Activated B cell treated with CpG ODN at 0.5 μM for 24 hours (primary cell): ENCODE data around the gene TRPV2. TPM values are rescaled to one million over a fixed set of nuclear protein-coding genes. Genes with fewer than 3 reads are reported as not detected.
"Not testable (repeated sequence)": the region's sequence is repeated elsewhere in the genome, so short reads cannot be mapped to it uniquely, and the experiment has no call there.

Source experiments
- ATAC-seq: fragments of 200-7000 bp; cut with Tn5 transposase; one replicate; pipeline ENCODE4 v1.10.0; 2021; ENCODE audit warnings: low read depth, mild to moderate bottlenecking, moderate library complexity
- CTCF ChIA-PET: fragments of 350-600 bp; sonication (Branson Sonifier 250); formaldehyde crosslinking; loops from one replicate; lab custom pipeline; 2021; ENCODE audit warnings: antibody characterized with exemption; lab: Charles Lee
- POLR2A ChIA-PET: fragments of 350-600 bp; sonication (Branson Sonifier 250); formaldehyde crosslinking; loops from one replicate; lab custom pipeline; 2021; ENCODE audit warnings: antibody characterized with exemption; lab: Charles Lee
- DNase-seq: peaks from one replicate; pipeline ENCODE4 v3.0.0; 2022
- H3K27ac Mint-ChIP-seq: one replicate; pipeline ENCODE4 v1.8.0; 2020; ENCODE audit warnings: mixed read lengths
- H3K27me3 Mint-ChIP-seq: one replicate; pipeline ENCODE4 v1.8.0; 2021; ENCODE audit warnings: mixed read lengths
- H3K36me3 Mint-ChIP-seq: one replicate; pipeline ENCODE4 v1.8.0; 2021; ENCODE audit warnings: low read depth, mixed read lengths
- H3K4me1 Mint-ChIP-seq: one replicate; pipeline ENCODE4 v1.8.0; 2021; ENCODE audit warnings: mixed read lengths
- H3K4me3 Mint-ChIP-seq: one replicate; pipeline ENCODE4 v1.8.0; 2020; ENCODE audit warnings: mild to moderate bottlenecking, mixed read lengths
- H3K9me3 Mint-ChIP-seq: one replicate; pipeline ENCODE4 v1.8.0; 2020; ENCODE audit warnings: mixed read lengths
- intact Hi-C: fragments of 100-400 bp; cut with micrococcal nuclease; formaldehyde crosslinking; loops from one replicate; pipeline ENCODE4 v1.15.1; 2024
- total RNA-seq: library from RNA; stranded (reverse); gene quantifications from 2 replicates; pipeline ENCODE4 v1.2.3, GENCODE V29; 2022
- TF ChIP-seq, protein P1 (sequence below): fragments of 200-600 bp; IDR thresholded peaks from one replicate; pipeline ENCODE4 v1.8.0; 2022; ENCODE audit warnings: antibody characterized with exemption, mild to moderate bottlenecking

The TRPV2 gene
- total RNA-seq, 1 donor from 2014 or later = 65.8 TPM

DNA sequence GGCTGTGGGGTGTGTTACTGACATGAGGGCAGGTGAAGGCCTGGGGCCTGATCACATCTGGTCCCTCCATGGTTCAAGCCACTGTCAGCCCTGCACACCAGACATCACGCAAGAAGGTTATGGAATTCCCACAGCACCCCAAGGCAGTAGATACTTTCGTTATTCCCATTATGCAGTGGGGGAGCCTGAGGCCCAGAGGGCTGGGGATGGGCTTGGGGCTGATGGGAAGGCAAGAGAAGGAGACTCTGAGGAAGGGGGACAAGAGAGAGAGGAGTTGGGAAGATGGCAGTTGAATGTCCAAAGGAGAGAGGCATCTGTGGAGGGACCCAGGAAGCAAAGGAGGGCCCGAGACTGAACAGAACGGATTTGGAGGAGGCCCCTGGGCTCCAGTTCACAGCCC lies 34.7 kb downstream of the TRPV2 start:
- Mint-ChIP-seq H3K27me3 (no peaks in the 10 kb centered on the region), H3K36me3 (peaks cover 49% of the 10 kb centered on the region), H3K4me3 (no peak overlapping the region), H3K27ac (peak overlapping the region; percentile 31), H3K4me1 (peaks cover 2% of the 10 kb centered on the region), H3K9me3 (no peaks in the 10 kb centered on the region)
- TF ChIP-seq, protein P1, sequence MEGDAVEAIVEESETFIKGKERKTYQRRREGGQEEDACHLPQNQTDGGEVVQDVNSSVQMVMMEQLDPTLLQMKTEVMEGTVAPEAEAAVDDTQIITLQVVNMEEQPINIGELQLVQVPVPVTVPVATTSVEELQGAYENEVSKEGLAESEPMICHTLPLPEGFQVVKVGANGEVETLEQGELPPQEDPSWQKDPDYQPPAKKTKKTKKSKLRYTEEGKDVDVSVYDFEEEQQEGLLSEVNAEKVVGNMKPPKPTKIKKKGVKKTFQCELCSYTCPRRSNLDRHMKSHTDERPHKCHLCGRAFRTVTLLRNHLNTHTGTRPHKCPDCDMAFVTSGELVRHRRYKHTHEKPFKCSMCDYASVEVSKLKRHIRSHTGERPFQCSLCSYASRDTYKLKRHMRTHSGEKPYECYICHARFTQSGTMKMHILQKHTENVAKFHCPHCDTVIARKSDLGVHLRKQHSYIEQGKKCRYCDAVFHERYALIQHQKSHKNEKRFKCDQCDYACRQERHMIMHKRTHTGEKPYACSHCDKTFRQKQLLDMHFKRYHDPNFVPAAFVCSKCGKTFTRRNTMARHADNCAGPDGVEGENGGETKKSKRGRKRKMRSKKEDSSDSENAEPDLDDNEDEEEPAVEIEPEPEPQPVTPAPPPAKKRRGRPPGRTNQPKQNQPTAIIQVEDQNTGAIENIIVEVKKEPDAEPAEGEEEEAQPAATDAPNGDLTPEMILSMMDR = no peak
- ChIA-PET POLR2A (interaction anchor here (0.5 to 0.6 kb wide), 2 partner anchors 34 to 81 kb away, joined by 3 to 8 read pairs; no protein-coding TSS in a partner anchor), CTCF (interaction anchor here (2.1 to 2.4 kb wide), 2 partner anchors 70 to 86 kb away, joined by 9 to 15 read pairs; no protein-coding TSS in a partner anchor)
- intact Hi-C loops = no loop called here
- ATAC-seq (no peak), DNase-seq (no peak)

DNA sequence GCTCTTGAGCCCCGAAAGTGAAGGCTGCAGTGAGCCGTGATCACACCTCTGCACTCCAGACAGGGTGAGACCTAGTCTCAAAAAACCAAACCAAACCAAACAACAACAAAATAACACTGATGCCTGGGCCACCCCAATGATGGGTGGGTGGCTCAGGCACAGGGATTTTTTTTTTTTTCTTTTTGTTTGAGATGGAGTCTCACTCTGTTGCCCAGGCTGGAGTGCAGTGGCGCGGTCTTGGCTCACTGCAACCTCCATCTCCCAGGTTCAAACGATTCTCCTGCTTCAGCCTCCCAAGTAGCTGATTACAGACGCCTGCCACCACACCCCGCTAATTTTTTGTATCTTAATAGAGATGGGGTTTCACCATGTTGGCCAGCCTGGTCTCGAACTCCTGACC lies 36.9 kb downstream of the TRPV2 start:
- H3K4me1 Mint-ChIP-seq, H3K9me3 Mint-ChIP-seq, ATAC-seq, H3K4me3 Mint-ChIP-seq, DNase-seq, H3K27ac Mint-ChIP-seq, H3K27me3 Mint-ChIP-seq: not testable (repeated sequence)
- H3K36me3 Mint-ChIP-seq = peaks cover 31% of the 10 kb centered on the region
- intact Hi-C loops = loop anchor here (2.0 kb wide), 1 partner anchor 65 kb away; no protein-coding TSS in a partner anchor
- POLR2A ChIA-PET = interaction anchor here (0.5 kb wide), 1 partner anchor 786 kb away, joined by 4 read pairs; no protein-coding TSS in a partner anchor
- CTCF ChIA-PET = interaction anchor here (2.1 to 4.2 kb wide), 3 partner anchors 12 to 69 kb away, joined by 6 to 27 read pairs (median 23); no protein-coding TSS in a partner anchor

DNA sequence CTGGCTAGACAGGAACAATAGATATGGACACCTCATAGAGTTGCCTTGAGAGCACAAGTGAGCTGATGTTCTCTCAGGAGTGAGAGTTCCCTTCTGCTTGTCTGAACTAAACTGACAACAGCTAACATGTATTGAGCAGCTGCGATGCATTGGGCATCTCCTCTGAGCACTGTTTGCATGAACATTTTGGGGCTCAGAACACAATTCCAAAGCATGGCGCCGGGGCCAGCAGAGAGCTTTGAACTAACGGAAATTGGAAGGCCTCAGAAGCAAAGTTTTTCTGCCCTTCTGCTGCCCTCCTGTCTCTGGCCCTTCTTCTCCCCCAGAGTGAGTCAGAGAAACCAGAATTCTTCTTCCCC lies 38.1 kb downstream of the TRPV2 start:
- CTCF ChIA-PET = interaction anchor here (0.6 to 4.2 kb wide), 11 partner anchors 10 to 136 kb away, joined by 3 to 27 read pairs (median 5); no protein-coding TSS in a partner anchor
- DNase-seq (no peak), ATAC-seq (no peak)
- Mint-ChIP-seq H3K36me3 (peaks cover 19% of the 10 kb centered on the region), H3K4me3 (no peak overlapping the region), H3K9me3 (no peaks in the 10 kb centered on the region), H3K27ac (no peak overlapping the region), H3K27me3 (no peaks in the 10 kb centered on the region), H3K4me1 (no peaks in the 10 kb centered on the region)
- intact Hi-C loops = loop anchor here (1.0 to 2.0 kb wide), 3 partner anchors 67 to 136 kb away; no protein-coding TSS in a partner anchor
- TF ChIP-seq, protein P1 = no peak
- POLR2A ChIA-PET = interaction anchor here (1.6 kb wide), 1 partner anchor 15 kb away, joined by 6 read pairs; no protein-coding TSS in a partner anchor

DNA sequence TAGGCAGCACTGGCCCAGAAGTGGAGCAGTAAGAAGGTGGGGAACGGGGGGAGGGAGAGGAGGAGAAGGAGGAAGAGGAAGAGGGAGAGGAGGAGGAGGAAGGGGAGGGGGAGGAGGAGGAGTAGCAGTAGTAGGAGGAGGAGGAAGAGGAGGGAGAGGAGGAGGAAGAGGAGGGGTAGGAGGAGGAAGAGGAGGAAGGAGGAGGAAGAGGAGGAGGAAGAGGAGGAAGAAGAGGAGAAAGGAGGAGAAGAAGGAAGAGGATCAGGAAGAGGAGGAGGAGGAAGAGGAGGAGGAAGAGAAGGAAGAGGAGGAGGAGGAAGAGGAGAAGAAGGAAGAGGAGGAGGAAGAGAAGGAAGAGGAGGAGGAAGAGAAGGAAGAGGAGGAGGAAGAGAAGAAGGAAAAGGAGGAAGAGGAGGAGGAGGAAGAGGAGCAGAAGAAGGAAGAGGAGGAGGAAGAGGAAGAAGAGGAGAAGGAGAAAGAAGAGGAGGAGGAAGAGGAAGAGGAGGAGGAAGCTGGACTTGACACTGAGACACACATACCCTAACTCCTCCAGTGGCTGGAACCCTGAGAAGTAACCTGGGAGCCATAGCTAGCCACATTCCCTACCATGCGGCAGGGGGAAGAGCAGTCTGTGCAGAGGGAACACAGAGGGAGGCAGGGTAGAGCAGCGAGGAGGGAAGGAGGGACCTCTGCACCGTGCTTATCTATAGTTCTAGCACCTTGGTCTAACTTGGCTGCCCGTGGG lies 40.8 kb downstream of the TRPV2 start:
- Mint-ChIP-seq H3K27me3 (no peaks in the 10 kb centered on the region), H3K4me3 (no peak overlapping the region), H3K27ac (peak overlapping the region; percentile 24), H3K36me3 (no peaks in the 10 kb centered on the region), H3K9me3 (no peaks in the 10 kb centered on the region), H3K4me1 (no peaks in the 10 kb centered on the region)
- intact Hi-C loops = no loop called here
- POLR2A ChIA-PET = no interaction called here
- TF ChIP-seq, protein P1 = no peak
- no peak for DNase-seq
- no peak for ATAC-seq
- CTCF ChIA-PET = no interaction called here

DNA sequence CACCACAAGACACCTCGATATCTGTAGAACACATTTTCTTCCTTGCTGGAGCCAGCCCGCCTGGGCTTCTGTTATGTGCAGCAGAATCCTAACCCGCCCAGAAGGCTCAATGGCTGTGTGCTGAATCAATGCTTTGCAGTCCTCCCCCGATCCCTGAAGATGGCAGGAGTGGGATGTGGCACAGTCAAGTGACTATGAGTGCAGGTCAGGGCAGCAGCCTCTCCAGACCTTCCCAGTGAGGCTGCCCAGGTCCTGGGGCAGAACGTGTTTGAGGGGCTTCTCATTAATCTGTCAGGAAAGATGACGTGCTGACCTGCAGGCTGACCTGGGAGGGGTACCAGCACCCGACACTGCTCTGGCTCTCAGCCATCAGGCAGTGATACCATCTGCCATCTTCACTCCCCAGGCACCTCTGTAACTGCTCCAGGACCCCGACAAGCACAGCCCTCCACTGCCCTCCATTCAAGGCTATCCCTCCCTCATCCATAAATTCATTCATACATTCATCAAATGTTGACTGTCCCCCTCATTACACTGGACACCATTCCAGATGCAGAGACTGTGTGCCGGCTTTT lies 41.5 kb downstream of the TRPV2 start:
- H3K27ac Mint-ChIP-seq = no peak overlapping the region
- intact Hi-C loops = no loop called here
- H3K27me3 Mint-ChIP-seq = no peaks in the 10 kb centered on the region
- no peaks in the 10 kb centered on the region for H3K9me3 Mint-ChIP-seq
- DNase-seq (no peak), ATAC-seq (no peak)
- no peak overlapping the region for H3K4me3 Mint-ChIP-seq
- no peaks in the 10 kb centered on the region for H3K36me3 Mint-ChIP-seq
- ChIA-PET CTCF (no interaction called here), POLR2A (no interaction called here)
- no peaks in the 10 kb centered on the region for H3K4me1 Mint-ChIP-seq
- TF ChIP-seq, protein P1 = no peak
